ENCODE data around the gene STARD9. TPM values are rescaled to one million over a fixed set of nuclear protein-coding genes. Genes with fewer than 3 reads are reported as not detected.

STARD9 gene
- total RNA-seq, 1 experiment from 2014 or later = 5.0 TPM

GRCh38 chr15:42759093-42759492 is 183.7 kb downstream of the STARD9 start:
- TF ChIP-seq SP1 (IDR thresholded peaks at IDR 0.05; ENCODE audit: low read depth) (no peak), JUND (IDR thresholded peaks at IDR 0.05) (no peak), SIN3A (IDR thresholded peaks at IDR 0.05; ENCODE audit: low read depth) (no peak), EGR1 (IDR thresholded peaks at IDR 0.05; ENCODE audit: low read depth) (no peak), EZH2 (IDR thresholded peaks at IDR 0.05) (no peak), CBX3 (IDR thresholded peaks at IDR 0.05; ENCODE audit: low read depth) (no peak), CEBPB (IDR thresholded peaks at IDR 0.05; ENCODE audit: low read depth) (no peak), ZNF274 (IDR thresholded peaks at IDR 0.05; ENCODE audit: low read depth, low read length) (no peak), ELF1 (IDR thresholded peaks at IDR 0.05; ENCODE audit: borderline replicate concordance, low read depth) (no peak), REST (IDR thresholded peaks at IDR 0.05; ENCODE audit: low read depth) (no peak), FOSL1 (IDR thresholded peaks at IDR 0.05; ENCODE audit: low read depth) (no peak), TCF7L2 (IDR thresholded peaks at IDR 0.05; ENCODE audit: borderline replicate concordance, extremely low read depth, insufficient read depth, insufficient read length) (no peak), ZBTB33 (IDR thresholded peaks at IDR 0.05; ENCODE audit: extremely low read depth, insufficient replicate concordance, low read length) (no peak)
- TF ChIP-seq, protein P1, sequence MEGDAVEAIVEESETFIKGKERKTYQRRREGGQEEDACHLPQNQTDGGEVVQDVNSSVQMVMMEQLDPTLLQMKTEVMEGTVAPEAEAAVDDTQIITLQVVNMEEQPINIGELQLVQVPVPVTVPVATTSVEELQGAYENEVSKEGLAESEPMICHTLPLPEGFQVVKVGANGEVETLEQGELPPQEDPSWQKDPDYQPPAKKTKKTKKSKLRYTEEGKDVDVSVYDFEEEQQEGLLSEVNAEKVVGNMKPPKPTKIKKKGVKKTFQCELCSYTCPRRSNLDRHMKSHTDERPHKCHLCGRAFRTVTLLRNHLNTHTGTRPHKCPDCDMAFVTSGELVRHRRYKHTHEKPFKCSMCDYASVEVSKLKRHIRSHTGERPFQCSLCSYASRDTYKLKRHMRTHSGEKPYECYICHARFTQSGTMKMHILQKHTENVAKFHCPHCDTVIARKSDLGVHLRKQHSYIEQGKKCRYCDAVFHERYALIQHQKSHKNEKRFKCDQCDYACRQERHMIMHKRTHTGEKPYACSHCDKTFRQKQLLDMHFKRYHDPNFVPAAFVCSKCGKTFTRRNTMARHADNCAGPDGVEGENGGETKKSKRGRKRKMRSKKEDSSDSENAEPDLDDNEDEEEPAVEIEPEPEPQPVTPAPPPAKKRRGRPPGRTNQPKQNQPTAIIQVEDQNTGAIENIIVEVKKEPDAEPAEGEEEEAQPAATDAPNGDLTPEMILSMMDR (IDR thresholded peaks at IDR 0.05 in 2 of 3, conservative IDR thresholded peaks at IDR 0.05 in 1 of 3; ENCODE audit: borderline replicate concordance in 1 of 3, insufficient read depth in 1 of 3, low read depth in 2 of 3, low read length in 2 of 3) = no peak
- TF ChIP-seq, protein P2, sequence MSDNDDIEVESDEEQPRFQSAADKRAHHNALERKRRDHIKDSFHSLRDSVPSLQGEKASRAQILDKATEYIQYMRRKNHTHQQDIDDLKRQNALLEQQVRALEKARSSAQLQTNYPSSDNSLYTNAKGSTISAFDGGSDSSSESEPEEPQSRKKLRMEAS (IDR thresholded peaks at IDR 0.05) = no peak
- Histone ChIP-seq H3K9me3 (ENCODE audit: control insufficient read depth in 1 of 2, insufficient read depth in 1 of 2, low read depth in 1 of 2, low read length in 2 of 2) (peaks cover 6 to 10% of the 10 kb centered on the region in 2 experiments; a peak in 2 of 4 replicates), H3K79me2 (ENCODE audit: insufficient read depth, low read length) (no peaks in the 10 kb centered on the region), H3K4me3 (replicated peaks in 1 of 2; ENCODE audit: low read depth in 1 of 2, low read length in 2 of 2) (no peak overlapping the region), H3K36me3 (ENCODE audit: control insufficient read depth in 1 of 2, insufficient read depth in 2 of 2, low read length in 2 of 2) (no peaks in the 10 kb centered on the region), H3K9me2 (ENCODE audit: insufficient read depth) (no peaks in the 10 kb centered on the region), H3K27ac (ENCODE audit: low read depth, low read length) (no peak overlapping the region), H4K20me1 (ENCODE audit: insufficient read depth) (no peaks in the 10 kb centered on the region), H3K4me2 (ENCODE audit: low read length) (no peak overlapping the region), H2AFZ (ENCODE audit: low read depth, low read length, poor library complexity, severe bottlenecking) (no peak overlapping the region), H3K9ac (ENCODE audit: low read length) (no peak overlapping the region), H3K27me3 (ENCODE audit: insufficient read depth, low read length) (no peaks in the 10 kb centered on the region), H3K4me1 (ENCODE audit: control insufficient read depth in 1 of 2, insufficient read depth in 2 of 2, low read length in 2 of 2) (no peaks in the 10 kb centered on the region)
- no peak for DNase-seq (ENCODE audit: low read depth, low spot score)
- CTCF ChIA-PET = no interaction called here
- RAD21 ChIA-PET (ENCODE audit: low non-redundant PET in 1 of 2, low total read pairs in 2 of 2, uncharacterized antibody in 2 of 2, unreplicated experiment in 2 of 2) = no interaction called here
- ATAC-seq = no peak
- intact Hi-C loops (cut with micrococcal nuclease) = no loop called here
- BruUV-seq (replicated peaks) = no TSS peak
- POLR2A ChIA-PET = no interaction called here
